CD1c-positive myeloid dendritic cell (primary cell): ENCODE results near the gene FERD3L.
A peak's percentile ranks its signal among the peaks of the same experiment; 100 is the strongest.

Experiments used
- DNase-seq: peaks from one replicate; pipeline ENCODE4 v3.0.0-alpha.2; 2016; ENCODE audit errors: extremely low spot score

Gene FERD3L

DNA sequence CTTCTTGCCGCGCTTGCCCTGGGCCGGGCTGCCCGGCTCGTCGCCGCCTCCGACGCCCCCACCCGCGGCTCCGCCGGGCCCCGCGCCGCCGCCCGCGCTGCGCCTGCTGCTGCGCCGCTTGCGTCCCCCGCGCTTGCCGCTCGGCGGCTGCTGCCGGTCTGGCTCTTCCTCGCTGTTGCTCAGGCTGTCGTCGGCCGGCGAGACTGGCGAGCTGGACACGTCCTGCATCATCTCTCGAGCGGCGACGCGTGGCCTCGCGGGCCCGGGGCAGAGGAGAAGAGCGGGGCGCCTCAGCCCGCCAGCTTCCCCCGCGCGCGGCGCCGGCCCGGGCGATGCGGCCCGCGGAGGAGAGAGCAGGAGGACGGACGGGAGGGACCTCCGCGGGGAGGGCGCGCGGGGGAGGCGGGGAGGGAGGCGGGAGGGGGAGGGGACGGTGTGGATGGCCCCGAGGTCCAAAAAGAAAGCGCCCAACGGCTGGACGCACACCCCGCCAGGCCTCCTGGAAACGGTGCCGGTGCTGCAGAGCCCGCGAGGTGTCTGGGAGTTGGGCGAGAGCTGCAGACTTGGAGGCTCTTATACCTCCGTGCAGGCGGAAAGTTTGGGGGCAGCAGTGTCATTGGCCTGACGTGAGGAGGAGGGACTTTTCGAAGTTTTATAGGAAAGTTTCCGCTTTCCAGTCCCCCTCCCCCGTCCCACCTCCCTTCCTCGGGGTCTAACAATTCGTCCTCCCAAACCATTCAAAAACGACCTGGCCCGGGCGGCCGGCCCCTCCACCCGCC is 27.9 kb downstream of the FERD3L start, which contains the start of gene TWIST1:
TWIST1 (minus strand) TSS at position 546 of the 779 bp plus-strand sequence; CDS start at position 231, 315 bp downstream.
- DNase-seq: peak; percentile 16

GRCh38 chr7:19116121-19117090 is 28.8 kb downstream of the FERD3L start:
- no peak for DNase-seq

- DNase-seq: no peak
These were observed 30.7 kb downstream of the FERD3L start for GRCh38 chr7:19114551-19114855.

DNA sequence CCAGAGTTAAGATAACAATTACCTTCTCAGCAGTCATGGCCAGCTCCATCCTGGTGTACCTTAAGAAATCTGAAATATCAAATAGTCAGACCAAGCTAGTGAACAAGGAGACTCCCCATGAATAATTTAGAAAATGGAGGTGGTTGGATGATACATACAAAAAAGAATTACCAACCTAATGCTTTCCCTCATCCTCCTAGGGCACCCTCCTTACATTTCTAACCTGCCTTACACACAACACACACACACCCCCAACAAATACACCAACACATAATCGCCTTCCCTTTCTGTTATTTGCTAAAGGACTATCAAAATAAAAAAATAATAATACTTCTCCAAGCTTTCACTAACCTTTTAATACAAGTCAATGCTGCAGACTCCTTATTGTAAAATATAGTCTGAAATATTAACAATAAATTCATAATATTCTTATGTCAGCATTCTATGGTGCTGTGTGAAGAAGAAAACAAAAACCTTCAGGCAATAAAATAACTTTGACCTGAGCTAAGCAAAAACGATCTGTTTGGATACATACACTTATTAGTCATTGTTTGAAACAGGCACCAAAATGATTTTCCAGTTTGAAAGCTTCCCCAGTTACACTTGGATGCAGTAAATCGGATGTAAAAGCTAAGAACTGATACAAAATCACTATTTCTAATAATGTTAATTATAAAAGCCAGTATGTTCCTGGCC is 31.2 kb downstream of the FERD3L start:
- DNase-seq: no peak

GRCh38 chr7:19113002-19113350 is 32.2 kb downstream of the FERD3L start:
- no peak for DNase-seq

- peak; percentile 14 for DNase-seq
These were observed 32.8 kb downstream of the FERD3L start for GRCh38 chr7:19112274-19113001.

DNA sequence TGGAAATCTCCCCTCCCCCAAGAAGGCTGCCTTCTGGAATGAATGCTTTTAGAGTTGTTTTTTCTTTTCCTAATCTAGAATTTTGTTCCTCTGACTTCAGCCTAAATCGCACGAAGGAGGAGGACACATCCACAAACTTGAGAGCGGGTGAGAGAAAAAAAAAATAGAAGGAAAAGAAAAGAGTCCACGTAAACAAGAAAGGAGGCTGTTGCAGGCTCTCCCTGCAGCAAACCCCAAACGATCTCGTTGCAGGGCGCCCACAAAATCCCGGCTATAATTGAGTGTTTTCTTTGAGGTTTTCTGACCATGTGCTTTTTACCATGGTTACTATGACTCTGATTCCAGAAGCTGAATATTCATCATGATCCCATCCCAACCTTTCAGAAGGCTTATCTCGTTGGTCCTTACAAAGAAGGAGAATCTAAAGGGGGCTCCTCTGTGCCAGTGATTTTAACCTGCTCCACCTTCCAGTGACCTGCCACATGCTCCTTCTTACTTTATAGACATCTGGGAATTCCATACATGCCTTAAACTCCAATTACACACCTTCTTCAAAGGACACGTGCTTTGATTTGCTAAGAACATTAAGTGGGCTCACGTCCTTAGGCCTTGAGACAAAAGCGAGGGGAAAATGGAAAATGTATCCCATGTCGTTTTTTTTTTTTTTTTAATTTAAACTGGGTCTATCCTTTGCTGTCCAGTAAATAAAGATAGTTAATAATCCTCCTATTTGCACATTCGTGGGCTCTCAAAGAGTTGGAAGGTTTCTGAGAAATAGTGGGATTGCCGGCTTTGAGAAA is 33.5 kb downstream of the FERD3L start:
- no peak for DNase-seq

DNA sequence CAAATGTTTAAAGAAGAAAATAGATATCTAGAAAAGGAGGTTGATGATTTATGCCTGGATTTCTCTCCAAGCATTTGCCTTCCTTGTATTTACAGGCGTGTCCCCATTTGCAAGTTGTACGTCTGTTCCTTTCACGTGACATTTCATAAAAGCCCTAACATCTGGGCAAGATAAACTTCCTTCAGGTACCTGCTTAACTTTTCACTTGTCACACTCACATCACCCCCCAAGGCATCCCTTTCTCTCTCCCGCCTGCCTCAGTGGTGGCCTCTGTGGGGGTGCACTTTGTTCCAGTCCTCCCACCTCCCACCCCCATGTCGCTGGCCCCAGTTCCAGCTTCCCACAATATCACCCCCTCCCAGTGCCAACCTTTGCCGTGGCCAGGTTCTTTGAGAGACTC is 34.4 kb downstream of the FERD3L start:
- no peak for DNase-seq

DNA sequence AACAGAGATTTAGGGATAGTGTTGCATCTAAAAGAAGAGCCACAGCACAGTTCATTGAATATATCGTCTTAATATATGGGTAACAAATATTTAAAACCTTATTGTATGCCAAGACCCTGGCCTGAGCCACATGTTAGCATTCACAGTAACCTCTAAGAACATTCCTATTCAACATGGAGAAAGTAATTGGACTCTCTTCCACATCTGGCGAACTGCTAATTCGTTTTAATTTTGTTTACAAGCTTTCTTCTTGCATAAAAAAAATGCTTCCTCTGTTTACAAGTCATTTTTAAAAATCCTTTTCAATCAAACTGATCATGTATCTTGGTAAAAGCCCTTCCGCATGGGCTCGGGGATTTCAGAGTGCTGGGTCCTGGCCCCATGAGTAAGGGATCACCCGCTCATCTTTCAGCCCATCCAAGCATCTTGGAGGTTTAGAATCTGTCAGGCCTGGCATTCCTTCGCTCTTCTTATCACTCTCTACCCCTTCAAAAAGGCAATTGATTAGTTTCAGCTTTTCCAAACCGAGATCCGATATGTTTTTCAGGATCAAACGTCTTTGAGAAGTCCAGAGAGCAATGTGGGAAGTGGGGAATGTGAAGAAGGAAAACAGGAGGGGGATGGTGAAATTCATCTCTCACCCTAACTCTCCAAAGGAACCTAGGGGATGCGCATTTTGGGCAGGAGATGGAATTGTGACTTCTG is 35.0 kb downstream of the FERD3L start:
- no peak for DNase-seq

- no peak for DNase-seq
These were observed 35.9 kb downstream of the FERD3L start for GRCh38 chr7:19109000-19109946.

DNA sequence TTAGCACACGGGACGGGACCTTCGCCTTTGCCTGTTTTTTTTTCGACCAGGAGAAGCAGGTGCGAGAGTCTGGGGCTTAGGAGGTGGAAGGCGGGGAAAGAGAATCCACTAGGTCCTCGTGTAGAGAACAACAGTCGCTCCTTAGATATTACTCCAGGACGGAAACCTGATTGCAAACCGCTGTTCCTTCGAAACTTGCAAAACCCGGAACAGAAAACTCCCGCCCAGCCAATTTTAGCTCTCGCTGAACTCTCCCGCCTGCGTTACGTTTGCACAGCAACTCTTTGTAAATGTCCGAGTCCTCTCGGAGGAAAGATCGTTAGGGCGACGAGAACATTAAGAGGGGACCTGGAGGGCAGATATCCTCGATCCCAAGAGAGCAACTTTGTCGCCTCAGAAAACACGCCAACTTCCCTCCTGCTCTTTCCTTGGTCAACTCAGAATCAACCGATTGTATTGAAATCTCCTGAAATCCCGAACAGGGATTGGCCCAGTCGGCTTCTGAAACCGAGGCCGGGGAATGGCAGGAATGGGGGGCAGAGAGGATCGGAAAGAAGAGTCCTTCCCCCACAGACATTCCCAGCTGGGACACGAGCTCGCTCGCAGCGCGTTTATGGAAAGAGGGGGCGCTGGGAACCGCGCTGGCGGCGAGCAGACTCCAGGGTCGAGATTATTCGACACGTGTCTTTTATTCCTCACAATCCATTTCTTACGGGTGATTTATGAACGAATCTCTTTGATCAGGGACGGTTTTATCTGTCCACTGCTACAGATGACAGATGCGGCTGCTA is 37.7 kb downstream of the FERD3L start:
- peak; percentile 60 for DNase-seq

GRCh38 chr7:19107081-19107355 is 38.2 kb downstream of the FERD3L start:
- no peak for DNase-seq

- DNase-seq: no peak
These were observed 38.8 kb downstream of the FERD3L start for GRCh38 chr7:19106241-19107080.

DNA sequence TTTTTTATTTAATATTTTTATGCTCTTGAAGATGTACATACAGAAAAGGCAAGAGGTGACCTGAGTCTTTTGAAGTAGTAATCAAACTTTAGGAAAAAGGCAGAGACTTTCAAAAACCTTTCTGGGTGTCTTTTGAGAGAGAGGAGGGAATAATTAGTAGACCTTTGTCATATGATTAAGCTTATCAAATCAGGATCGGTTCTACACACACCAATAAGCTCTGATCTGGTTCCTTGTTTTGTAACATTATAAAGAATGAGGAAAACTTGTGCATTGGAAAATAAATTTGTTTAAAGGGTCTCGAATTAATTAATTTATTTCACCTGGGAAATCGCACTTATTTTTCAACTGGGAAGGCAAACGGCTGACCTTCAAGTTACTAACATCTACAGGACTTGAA is 39.7 kb downstream of the FERD3L start:
- DNase-seq: no peak

- DNase-seq: no peak
These were observed 40.4 kb downstream of the FERD3L start for GRCh38 chr7:19104811-19105210.

- DNase-seq: no peak
These were observed 42.3 kb downstream of the FERD3L start for GRCh38 chr7:19102884-19103283.

GRCh38 chr7:19101909-19102308 is 43.3 kb downstream of the FERD3L start:
- DNase-seq: no peak

- DNase-seq: no peak
These were observed 43.7 kb downstream of the FERD3L start for GRCh38 chr7:19101472-19101871.
